Amniotic epithelial cell (primary cell): ENCODE measurements around the gene PXYLP1.

Source experiments
- DNase-seq: peaks from one replicate; pipeline ENCODE4 v3.0.0-alpha.2; 2010; ENCODE audit warnings: low read depth

The PXYLP1 gene

GRCh38 chr3:141272906-141273662 lies 41.5 kb downstream of the PXYLP1 start:
- no peak for DNase-seq

- DNase-seq: no peak
These were observed 42.2 kb downstream of the PXYLP1 start for GRCh38 chr3:141273700-141274410.

- no peak for DNase-seq
These were observed 42.9 kb downstream of the PXYLP1 start for GRCh38 chr3:141274411-141275031.

- DNase-seq: peak; percentile 82
These were observed 43.4 kb downstream of the PXYLP1 start for GRCh38 chr3:141275032-141275422.

- DNase-seq: peak; percentile 55
These were observed 43.9 kb downstream of the PXYLP1 start for GRCh38 chr3:141275511-141275910.

- peak; percentile 95 for DNase-seq
These were observed 44.3 kb downstream of the PXYLP1 start for GRCh38 chr3:141275973-141276372.

GRCh38 chr3:141276398-141276797 lies 44.8 kb downstream of the PXYLP1 start:
- peak; percentile 83 for DNase-seq

GRCh38 chr3:141277451-141277850 lies 45.8 kb downstream of the PXYLP1 start:
- no peak for DNase-seq

- DNase-seq: peak; percentile 30
These were observed 46.8 kb downstream of the PXYLP1 start for GRCh38 chr3:141278196-141279076.

GRCh38 chr3:141279077-141279967 lies 47.7 kb downstream of the PXYLP1 start:
- peak; percentile 37 for DNase-seq

- peak; percentile 81 for DNase-seq
These were observed 48.5 kb downstream of the PXYLP1 start for GRCh38 chr3:141280086-141280485.

- DNase-seq: no peak
These were observed 49.1 kb downstream of the PXYLP1 start for GRCh38 chr3:141280690-141281089.

- DNase-seq: no peak
These were observed 53.9 kb downstream of the PXYLP1 start for GRCh38 chr3:141285570-141285969.

GRCh38 chr3:141286856-141287255 lies 55.2 kb downstream of the PXYLP1 start:
- no peak for DNase-seq

GRCh38 chr3:141287326-141287725 lies 55.7 kb downstream of the PXYLP1 start:
- DNase-seq: no peak

- DNase-seq: peak; percentile 68
These were observed 56.8 kb downstream of the PXYLP1 start for GRCh38 chr3:141288336-141288990.

GRCh38 chr3:141289228-141289772 lies 57.7 kb downstream of the PXYLP1 start:
- no peak for DNase-seq

- no peak for DNase-seq
These were observed 60.1 kb downstream of the PXYLP1 start for GRCh38 chr3:141291559-141292355.

GRCh38 chr3:141292356-141293058 lies 60.9 kb downstream of the PXYLP1 start:
- DNase-seq: no peak
